GM08714 (cell line): ENCODE results near the gene ENAH.
"Not testable (repeated sequence)": the region's sequence is repeated elsewhere in the genome, so short reads cannot be mapped to it uniquely, and the experiment has no call there.

Source experiments
- H3K4me3 ChIP-seq: fragments of 200-500 bp; sonication (Bioruptor generic); 2 replicates; pipeline ENCODE4 v1.5.1; 2014; ENCODE audit warnings: mild to moderate bottlenecking, low read length, inconsistent platforms
- ZNF274 ChIP-seq: IDR thresholded peaks from 2 replicates; pipeline ENCODE4 v1.6.1; 2012; ENCODE audit warnings: mild to moderate bottlenecking, low read depth, low read length

The ENAH gene

GRCh38 chr1:225644666-225645065 is 8.3 kb downstream of the ENAH start:
- no peak overlapping the region for H3K4me3 ChIP-seq
- TF ChIP-seq ZNF274: no peak

GRCh38 chr1:225642177-225642576 is 10.7 kb downstream of the ENAH start:
- no peak for TF ChIP-seq ZNF274
- no peak overlapping the region for H3K4me3 ChIP-seq

GRCh38 chr1:225638853-225639252 is 14.1 kb downstream of the ENAH start:
- H3K4me3 ChIP-seq: no peak overlapping the region
- no peak for TF ChIP-seq ZNF274

GRCh38 chr1:225637651-225638199 is 15.2 kb downstream of the ENAH start:
- TF ChIP-seq ZNF274: no peak
- H3K4me3 ChIP-seq: no peak overlapping the region

- H3K4me3 ChIP-seq: not testable (repeated sequence)
Observed at GRCh38 chr1:225636992-225637391, 15.9 kb downstream of the ENAH start.

GRCh38 chr1:225635649-225636048 is 17.3 kb downstream of the ENAH start:
- no peak for TF ChIP-seq ZNF274
- no peak overlapping the region for H3K4me3 ChIP-seq

- not testable (repeated sequence) for H3K4me3 ChIP-seq
Observed at GRCh38 chr1:225632836-225633235, 20.1 kb downstream of the ENAH start.

GRCh38 chr1:225631021-225631663 is 21.8 kb downstream of the ENAH start:
- no peak for TF ChIP-seq ZNF274
- H3K4me3 ChIP-seq: no peak overlapping the region

GRCh38 chr1:225629483-225629882 is 23.4 kb downstream of the ENAH start:
- H3K4me3 ChIP-seq: no peak overlapping the region
- no peak for TF ChIP-seq ZNF274

- not testable (repeated sequence) for H3K4me3 ChIP-seq
Observed at GRCh38 chr1:225628794-225629193, 24.1 kb downstream of the ENAH start.

- no peak for TF ChIP-seq ZNF274
- no peak overlapping the region for H3K4me3 ChIP-seq
Observed at GRCh38 chr1:225627304-225627947, 25.5 kb downstream of the ENAH start.

- TF ChIP-seq ZNF274: no peak
- no peak overlapping the region for H3K4me3 ChIP-seq
Observed at GRCh38 chr1:225626698-225627097, 26.2 kb downstream of the ENAH start.

- TF ChIP-seq ZNF274: no peak
- no peak overlapping the region for H3K4me3 ChIP-seq
Observed at GRCh38 chr1:225617956-225618355, 35.0 kb downstream of the ENAH start.

GRCh38 chr1:225617479-225617878 is 35.4 kb downstream of the ENAH start:
- no peak overlapping the region for H3K4me3 ChIP-seq
- TF ChIP-seq ZNF274: no peak

GRCh38 chr1:225615403-225615790 is 37.5 kb downstream of the ENAH start:
- H3K4me3 ChIP-seq: not testable (repeated sequence)

- H3K4me3 ChIP-seq: no peak overlapping the region
- TF ChIP-seq ZNF274: no peak
Observed at GRCh38 chr1:225613006-225613405, 39.9 kb downstream of the ENAH start.
